IMR-90 (cell line): ENCODE measurements around the gene CGB5. TPM values are rescaled to one million over a fixed set of nuclear protein-coding genes. Genes with fewer than 3 reads are reported as not detected.
"Not testable (repeated sequence)": the region's sequence is repeated elsewhere in the genome, so short reads cannot be mapped to it uniquely, and the experiment has no call there.

ENCODE experiments used
- ATAC-seq: fragments of 200-7000 bp; cut with Tn5 transposase; 2 replicates; pipeline ENCODE4 v1.9.1; 2020; ENCODE audit warnings: low read depth, mild to moderate bottlenecking, moderate library complexity
- BruUV-seq: library from RNA; stranded (reverse); fragments of 400-500 nt; replicated peaks from 2 replicates; lab custom pipeline; 2021; lab: Mats Ljungman, UMichigan
- CTCF ChIA-PET: fragments of 300-600 bp; formaldehyde crosslinking; extraction: SDS; loops from one replicate; lab custom pipeline; 2021; ENCODE audit warnings: antibody characterized with exemption; lab: Yijun Ruan, JAX
- POLR2A ChIA-PET: fragments of 300-600 bp; sonication (Branson Sonifier 250); formaldehyde crosslinking; loops from one replicate; lab custom pipeline; 2022; ENCODE audit warnings: antibody characterized with exemption; ENCODE audit not compliant: unreplicated experiment; lab: Charles Lee
- DNase-seq: peaks from one replicate; pipeline ENCODE4 v3.0.0; 2013
- H2AFZ ChIP-seq: replicated peaks from 2 replicates; pipeline ENCODE3; 2013; ENCODE audit warnings: low read length, mild to moderate bottlenecking; ENCODE audit not compliant: poor library complexity
- H2AK5ac ChIP-seq: 2 replicates; pipeline ENCODE4 v1.6.1; 2013; ENCODE audit warnings: low read depth, low read length, inconsistent platforms
- H2AK9ac ChIP-seq: replicated peaks from 2 replicates; pipeline ENCODE3; 2013; ENCODE audit warnings: mild to moderate bottlenecking, low read depth, low read length, moderate library complexity; ENCODE audit not compliant: poor library complexity
- H2BK120ac ChIP-seq: 2 replicates; pipeline ENCODE4 v1.6.1; 2013; ENCODE audit warnings: low read depth, low read length, inconsistent platforms
- H2BK15ac ChIP-seq: 3 replicates; pipeline ENCODE4 v1.6.1; 2013; ENCODE audit warnings: low read depth, low read length, inconsistent platforms
- H2BK20ac ChIP-seq: 2 replicates; pipeline ENCODE4 v1.6.1; 2013; ENCODE audit warnings: low read depth, mild to moderate bottlenecking, inconsistent platforms, low read length, moderate library complexity
- H2BK5ac ChIP-seq: 2 replicates; pipeline ENCODE4 v1.6.1; 2013; ENCODE audit warnings: mild to moderate bottlenecking, low read depth, low read length, inconsistent platforms; ENCODE audit not compliant: poor library complexity, severe bottlenecking
- H3K14ac ChIP-seq: replicated peaks from 2 replicates; pipeline ENCODE4 v1.6.1; 2013; ENCODE audit warnings: low read depth, low read length, inconsistent platforms
- H3K18ac ChIP-seq: 2 replicates; pipeline ENCODE4 v1.6.1; 2013; ENCODE audit warnings: low read depth, low read length, control low read depth
- H3K23ac ChIP-seq: 2 replicates; pipeline ENCODE4 v1.6.1; 2013; ENCODE audit warnings: low read depth, low read length, inconsistent platforms
- H3K27ac ChIP-seq: 2 replicates; pipeline ENCODE4 v1.5.1; 2013; ENCODE audit warnings: mild to moderate bottlenecking, control low read depth, low read length; ENCODE audit not compliant: insufficient read depth
- H3K27me3 ChIP-seq: 2 replicates; pipeline ENCODE4 v1.6.1; 2013; ENCODE audit warnings: low read length; ENCODE audit not compliant: control insufficient read depth, insufficient read depth
- H3K36me3 ChIP-seq: 2 replicates; pipeline ENCODE4 v1.6.1; 2013; ENCODE audit warnings: low read length, mixed read lengths; ENCODE audit not compliant: control insufficient read depth, insufficient read depth
- H3K4ac ChIP-seq: 2 replicates; pipeline ENCODE4 v1.6.1; 2013; ENCODE audit warnings: low read depth, low read length, inconsistent platforms
- H3K4me1 ChIP-seq: 2 replicates; pipeline ENCODE4 v1.6.1; 2013; ENCODE audit warnings: low read length, mixed read lengths; ENCODE audit not compliant: control insufficient read depth, insufficient read depth
- H3K4me2 ChIP-seq: 2 replicates; pipeline ENCODE4 v1.6.1; 2013; ENCODE audit warnings: low read depth, mild to moderate bottlenecking, control low read depth, low read length, moderate library complexity
- H3K4me3 ChIP-seq: 2 replicates; pipeline ENCODE4 v1.5.1; 2013; ENCODE audit warnings: low read depth, mild to moderate bottlenecking, control low read depth, low read length, moderate library complexity; ENCODE audit not compliant: insufficient read depth
- H3K56ac ChIP-seq: 2 replicates; pipeline ENCODE4 v1.6.1; 2013; ENCODE audit warnings: low read length, inconsistent platforms; ENCODE audit not compliant: insufficient read depth; ENCODE audit errors: extremely low read depth
- H3K79me1 ChIP-seq, 2 experiments: 2 replicates each; pipeline ENCODE4 v1.6.1; 2013; ENCODE audit warnings: low read length in 2 of 2, inconsistent platforms in 1 of 2, low read depth in 1 of 2
- H3K9ac ChIP-seq: 2 replicates; pipeline ENCODE4 v1.6.1; 2013; ENCODE audit warnings: low read depth, low read length, control low read depth
- H3K9me1 ChIP-seq: 2 replicates; pipeline ENCODE4 v1.6.1; 2013; ENCODE audit warnings: low read length, inconsistent platforms; ENCODE audit not compliant: insufficient read depth
- H3K9me3 ChIP-seq: 2 replicates; pipeline ENCODE4 v1.6.1; 2013; ENCODE audit warnings: low read length; ENCODE audit not compliant: control insufficient read depth, insufficient read depth
- H4K20me1 ChIP-seq: 2 replicates; pipeline ENCODE4 v1.6.1; 2013; ENCODE audit warnings: low read length, inconsistent platforms; ENCODE audit not compliant: insufficient read depth
- H4K5ac ChIP-seq: 2 replicates; pipeline ENCODE4 v1.6.1; 2013; ENCODE audit warnings: mild to moderate bottlenecking, low read depth, low read length, control low read depth
- H4K8ac ChIP-seq, 2 experiments: 2 replicates each; pipeline ENCODE4 v1.6.1; 2013; ENCODE audit warnings: low read depth in 2 of 2, low read length in 2 of 2, control low read depth in 1 of 2, inconsistent platforms in 1 of 2
- H4K91ac ChIP-seq: 2 replicates; pipeline ENCODE4 v1.6.1; 2013; ENCODE audit warnings: low read depth, low read length, inconsistent platforms; ENCODE audit not compliant: insufficient read depth
- RAD21 ChIP-seq: IDR thresholded peaks from 2 replicates; pipeline ENCODE4 v1.6.1; 2012; ENCODE audit warnings: low read length, improper control_type of control experiment
- SMC3 ChIP-seq: fragments of 150-350 bp; IDR thresholded peaks from 2 replicates; pipeline ENCODE4 v1.6.1; 2016; ENCODE audit warnings: low read depth, mild to moderate bottlenecking, antibody characterized with exemption, low read length, moderate library complexity
- WGBS, 2 experiments: methylation state at CpG; one replicate each; pipeline versions ENCODE4 v1.1.5 to v1.1.7; 2013; ENCODE audit warnings: missing lambda C conversion rate in 2 of 2; ENCODE audit not compliant: insufficient read length in 1 of 2; ENCODE audit errors: extremely low coverage in 2 of 2; 5-methylcytosine and 5-hydroxymethylcytosine counted together
- dilution Hi-C: fragments of 300-500 bp; cut with HindIII; formaldehyde crosslinking; loops from one replicate; pipeline ENCODE4 v1.14.3; 2018; ENCODE audit warnings: low sequenced_read_pairs; ENCODE audit not compliant: unreplicated experiment
- in situ Hi-C: fragments of 300-500 bp; cut with MboI; formaldehyde crosslinking; loops from 3 replicates; pipeline ENCODE4 v1.14.3; 2019; ENCODE audit warnings: low sequenced_read_pairs, inconsistent platforms, mixed read lengths
- intact Hi-C: fragments of 100-400 bp; cut with micrococcal nuclease; formaldehyde crosslinking; loops from 2 replicates; pipeline ENCODE4 v1.10.0; 2022
- polyA plus RNA-seq, 3 experiments: library from polyadenylated mRNA; depleted of rRNA; stranded (reverse); fragments of >200 nt; gene quantifications; 2 replicates each; pipeline ENCODE4 v1.2.3, GENCODE V29; 2012; ENCODE audit warnings: low replicate concordance in 1 of 3
- total RNA-seq: library from RNA; depleted of rRNA; stranded (reverse); fragments of >200 nt; gene quantifications from 2 replicates; pipeline ENCODE4 v1.2.3, GENCODE V29; 2012
- TF ChIP-seq, protein P1 (sequence below): conservative IDR thresholded peaks from 2 replicates; pipeline ENCODE4 v1.5.1; 2012; ENCODE audit warnings: mild to moderate bottlenecking, low read depth, low read length, improper control_type of control experiment

The CGB5 gene
- total and polyA plus RNA-seq, 2 of the 4 experiments (the other 2 are of a cell fraction), result not detected

DNA sequence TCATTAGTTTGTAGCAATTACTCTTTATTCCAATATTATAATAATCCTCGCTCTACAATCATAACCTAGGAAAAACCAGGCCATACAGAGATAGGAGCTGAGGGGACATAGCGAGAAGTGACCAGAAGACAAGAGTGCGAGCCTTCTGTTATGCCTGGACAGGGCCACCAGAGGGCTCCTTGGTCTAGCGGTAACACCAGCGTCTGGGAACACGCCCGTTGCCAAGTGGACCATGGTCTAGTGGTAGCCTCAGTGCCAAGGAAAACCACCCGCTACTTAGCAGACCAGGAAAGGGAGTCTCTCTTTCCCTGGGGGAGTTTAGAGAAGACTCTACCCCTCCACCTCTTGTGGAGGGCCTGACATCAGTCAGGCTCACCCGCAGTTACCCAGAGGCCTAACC lies 31.2 kb downstream of the CGB5 start:
- intact Hi-C loops, result loop anchor here (1.0 to 5.0 kb wide), 2 partner anchors 70 to 83 kb away; partner anchors contain the start of genes GYS1 and RUVBL2
- H3K4me2 ChIP-seq, H4K20me1 ChIP-seq, H3K9ac ChIP-seq, H3K56ac ChIP-seq, H2AFZ ChIP-seq, H3K4ac ChIP-seq, H4K5ac ChIP-seq, H3K18ac ChIP-seq, H3K4me3 ChIP-seq, H2AK9ac ChIP-seq, BruUV-seq, H3K23ac ChIP-seq, H2BK20ac ChIP-seq, H4K8ac ChIP-seq, H3K4me1 ChIP-seq, H3K27ac ChIP-seq, ATAC-seq, dilution Hi-C loops, H3K79me1 ChIP-seq, POLR2A ChIA-PET, H3K14ac ChIP-seq, H3K36me3 ChIP-seq, H3K9me1 ChIP-seq, in situ Hi-C loops, H2AK5ac ChIP-seq, H2BK5ac ChIP-seq, H2BK120ac ChIP-seq, H4K91ac ChIP-seq, H2BK15ac ChIP-seq: not testable (repeated sequence)
- H3K27me3 ChIP-seq, result peaks cover 32% of the 10 kb centered on the region
- no CpG with 5 or more reads among the region's 9 CpGs for WGBS, 2 experiments
- TF ChIP-seq SMC3 (peak; percentile 51), RAD21 (peak; percentile 52)
- TF ChIP-seq, protein P1, sequence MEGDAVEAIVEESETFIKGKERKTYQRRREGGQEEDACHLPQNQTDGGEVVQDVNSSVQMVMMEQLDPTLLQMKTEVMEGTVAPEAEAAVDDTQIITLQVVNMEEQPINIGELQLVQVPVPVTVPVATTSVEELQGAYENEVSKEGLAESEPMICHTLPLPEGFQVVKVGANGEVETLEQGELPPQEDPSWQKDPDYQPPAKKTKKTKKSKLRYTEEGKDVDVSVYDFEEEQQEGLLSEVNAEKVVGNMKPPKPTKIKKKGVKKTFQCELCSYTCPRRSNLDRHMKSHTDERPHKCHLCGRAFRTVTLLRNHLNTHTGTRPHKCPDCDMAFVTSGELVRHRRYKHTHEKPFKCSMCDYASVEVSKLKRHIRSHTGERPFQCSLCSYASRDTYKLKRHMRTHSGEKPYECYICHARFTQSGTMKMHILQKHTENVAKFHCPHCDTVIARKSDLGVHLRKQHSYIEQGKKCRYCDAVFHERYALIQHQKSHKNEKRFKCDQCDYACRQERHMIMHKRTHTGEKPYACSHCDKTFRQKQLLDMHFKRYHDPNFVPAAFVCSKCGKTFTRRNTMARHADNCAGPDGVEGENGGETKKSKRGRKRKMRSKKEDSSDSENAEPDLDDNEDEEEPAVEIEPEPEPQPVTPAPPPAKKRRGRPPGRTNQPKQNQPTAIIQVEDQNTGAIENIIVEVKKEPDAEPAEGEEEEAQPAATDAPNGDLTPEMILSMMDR, result peak; percentile 58
- H3K9me3 ChIP-seq, result peaks cover 13% of the 10 kb centered on the region
- CTCF ChIA-PET, result interaction anchor here (0.8 to 1.8 kb wide), 4 partner anchors 8 to 82 kb away, joined by 3 to 4 read pairs (median 4); partner anchors contain the start of genes CGB7, GYS1, NTF4 and RUVBL2
- DNase-seq, result peak; percentile 51
